Astrocyte (in vitro differentiated cells and primary cell): ENCODE measurements around the gene TMA7B. TPM values are rescaled to one million over a fixed set of nuclear protein-coding genes. Genes with fewer than 3 reads are reported as not detected.

Experiments used
- DNase-seq: peaks from one replicate; pipeline ENCODE4 v3.0.0-alpha.2; 2010; ENCODE audit warnings: low read depth
- FAIRE-seq: peaks from 2 replicates; lab custom pipeline; 2011; peaks lifted over from hg19 to GRCh38; lab: Jason Lieb, UNC
- H2AFZ ChIP-seq: 2 replicates; pipeline ENCODE4 v1.6.0; 2012; ENCODE audit warnings: low read depth, low read length, inconsistent platforms
- H3K27ac ChIP-seq: 2 replicates; pipeline ENCODE4 v1.5.1; 2011; ENCODE audit warnings: low read depth, low read length, inconsistent platforms
- H3K27me3 ChIP-seq: 2 replicates; pipeline ENCODE4 v1.6.0; 2011; ENCODE audit warnings: low read length, inconsistent platforms; ENCODE audit not compliant: insufficient read depth
- H3K36me3 ChIP-seq: 2 replicates; pipeline ENCODE4 v1.5.1; 2011; ENCODE audit warnings: low read length, inconsistent platforms; ENCODE audit not compliant: insufficient read depth
- H3K4me1 ChIP-seq: 2 replicates; pipeline ENCODE4 v1.5.1; 2011; ENCODE audit warnings: low read length, inconsistent platforms; ENCODE audit not compliant: insufficient read depth
- H3K4me2 ChIP-seq: 2 replicates; pipeline ENCODE4 v1.6.0; 2012; ENCODE audit warnings: low read length, inconsistent platforms
- H3K4me3 ChIP-seq: 2 replicates; pipeline ENCODE4 v1.5.1; 2011; ENCODE audit warnings: low read depth, mild to moderate bottlenecking, low read length, inconsistent platforms; ENCODE audit not compliant: insufficient read depth
- H3K79me2 ChIP-seq: 2 replicates; pipeline ENCODE4 v1.6.0; 2012; ENCODE audit warnings: mild to moderate bottlenecking, low read length, inconsistent platforms; ENCODE audit not compliant: insufficient read depth
- H3K9ac ChIP-seq: 2 replicates; pipeline ENCODE4 v1.6.0; 2012; ENCODE audit warnings: mild to moderate bottlenecking, low read length, inconsistent platforms
- H3K9me3 ChIP-seq: 2 replicates; pipeline ENCODE4 v1.5.1; 2012; ENCODE audit warnings: low read depth, mild to moderate bottlenecking, low read length, inconsistent platforms; ENCODE audit not compliant: insufficient read depth
- H4K20me1 ChIP-seq: 2 replicates; pipeline ENCODE4 v1.6.0; 2012; ENCODE audit warnings: low read length, inconsistent platforms; ENCODE audit not compliant: insufficient read depth
- H3K27ac Mint-ChIP-seq: one replicate; pipeline ENCODE4 v1.8.0; 2021; ENCODE audit warnings: mild to moderate bottlenecking, mixed read lengths; ENCODE audit not compliant: unreplicated experiment
- H3K27me3 Mint-ChIP-seq: one replicate; pipeline ENCODE4 v1.8.0; 2021; ENCODE audit warnings: low read depth, mixed read lengths; ENCODE audit not compliant: unreplicated experiment
- H3K36me3 Mint-ChIP-seq: one replicate; pipeline ENCODE4 v1.8.0; 2021; ENCODE audit warnings: low read depth, mixed read lengths; ENCODE audit not compliant: unreplicated experiment
- H3K4me1 Mint-ChIP-seq: one replicate; pipeline ENCODE4 v1.8.0; 2021; ENCODE audit warnings: low read depth, mixed read lengths; ENCODE audit not compliant: unreplicated experiment
- H3K4me3 Mint-ChIP-seq: one replicate; pipeline ENCODE4 v1.8.0; 2021; ENCODE audit warnings: mild to moderate bottlenecking, moderate library complexity, mixed read lengths; ENCODE audit not compliant: unreplicated experiment
- H3K9me3 Mint-ChIP-seq: one replicate; pipeline ENCODE4 v1.8.0; 2021; ENCODE audit warnings: mild to moderate bottlenecking, mixed read lengths; ENCODE audit not compliant: unreplicated experiment
- CTCF ChIP-seq: IDR thresholded peaks from 2 replicates; pipeline ENCODE4 v1.5.1; 2011; ENCODE audit warnings: low read depth, mild to moderate bottlenecking, inconsistent platforms, low read length, moderate library complexity; ENCODE audit not compliant: insufficient read depth
- EZH2 ChIP-seq: IDR thresholded peaks from 2 replicates; pipeline ENCODE4 v1.6.1; 2012; ENCODE audit warnings: mild to moderate bottlenecking, low read length, inconsistent platforms; ENCODE audit not compliant: insufficient read depth
- total RNA-seq: library from RNA; stranded (reverse); gene quantifications from 2 replicates; pipeline ENCODE4 v1.2.1, GENCODE V29; 2021

TMA7B gene
- total RNA-seq, 1 donor from 2014 or later, result not detected

DNA sequence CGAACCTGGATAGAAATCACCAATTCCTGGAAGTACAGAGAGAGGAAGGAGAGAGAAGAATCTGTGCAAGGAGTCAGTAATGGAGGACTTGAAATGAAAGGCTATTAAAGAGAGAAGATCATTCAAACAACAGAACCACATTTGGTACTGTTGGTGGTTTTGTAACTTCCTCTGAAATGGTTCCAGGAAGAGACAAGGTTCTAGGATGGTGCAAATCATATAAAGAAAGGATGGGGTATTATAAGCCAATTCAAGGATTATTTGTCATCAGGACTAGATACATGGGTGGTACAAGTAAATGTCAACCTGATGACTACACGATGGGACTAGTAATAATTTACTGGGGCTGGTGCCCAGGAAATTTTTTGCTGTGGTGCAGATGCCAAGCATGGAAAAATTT lies 28.9 kb upstream of the TMA7B start:
- H3K9me3 ChIP-seq, result no peaks in the 10 kb centered on the region
- H3K27ac ChIP-seq, result no peak overlapping the region
- no peaks in the 10 kb centered on the region for H3K9me3 Mint-ChIP-seq
- FAIRE-seq (no peak), DNase-seq (no peak)
- H3K4me1 Mint-ChIP-seq, result no peaks in the 10 kb centered on the region
- H3K9ac ChIP-seq, result no peak overlapping the region
- no peaks in the 10 kb centered on the region for H3K36me3 ChIP-seq
- H3K4me3 Mint-ChIP-seq, result no peak overlapping the region
- no peaks in the 10 kb centered on the region for H3K4me1 ChIP-seq
- no peaks in the 10 kb centered on the region for H4K20me1 ChIP-seq
- H3K4me3 ChIP-seq, result no peak overlapping the region
- no peak overlapping the region for H3K4me2 ChIP-seq
- no peak overlapping the region for H2AFZ ChIP-seq
- H3K27ac Mint-ChIP-seq, result no peak overlapping the region
- peaks cover 18% of the 10 kb centered on the region for H3K27me3 Mint-ChIP-seq
- H3K79me2 ChIP-seq, result no peaks in the 10 kb centered on the region
- H3K36me3 Mint-ChIP-seq, result no peaks in the 10 kb centered on the region
- peaks cover 58% of the 10 kb centered on the region for H3K27me3 ChIP-seq
- no peak for TF ChIP-seq EZH2
- no peak for TF ChIP-seq CTCF

DNA sequence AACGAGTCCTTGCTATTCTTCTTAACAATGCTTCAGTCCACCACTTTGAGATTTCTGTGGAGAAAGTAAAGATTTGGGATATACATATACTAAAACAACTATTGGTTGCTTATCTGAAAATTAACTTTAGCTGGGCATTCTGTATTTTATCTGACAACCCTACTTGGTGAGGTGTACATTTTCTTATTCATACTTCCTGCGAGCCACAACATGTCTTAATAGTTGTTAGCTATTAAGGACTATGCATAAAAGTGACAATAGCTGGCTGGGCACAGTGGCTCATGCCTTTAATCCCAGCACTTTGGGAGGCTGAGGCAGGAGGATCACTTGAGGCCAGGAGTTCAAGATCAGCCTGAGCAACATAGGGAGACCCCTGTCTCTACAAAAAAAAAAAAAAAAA lies 28.0 kb upstream of the TMA7B start:
- FAIRE-seq, result no peak
- H3K4me3 Mint-ChIP-seq, result no peak overlapping the region
- H3K27me3 Mint-ChIP-seq, result peaks cover 23% of the 10 kb centered on the region

More for the DNA sequence above, 28.0 kb upstream of the TMA7B start:
- Histone ChIP-seq H3K36me3 (no peaks in the 10 kb centered on the region), H3K4me3 (no peak overlapping the region), H3K4me1 (no peaks in the 10 kb centered on the region), H3K4me2 (no peak overlapping the region), H3K27ac (no peak overlapping the region), H3K79me2 (no peaks in the 10 kb centered on the region), H3K9me3 (no peaks in the 10 kb centered on the region), H3K9ac (no peak overlapping the region), H3K27me3 (peaks cover 59% of the 10 kb centered on the region), H2AFZ (no peak overlapping the region), H4K20me1 (no peaks in the 10 kb centered on the region)
- TF ChIP-seq EZH2 (no peak), CTCF (no peak)
- Mint-ChIP-seq H3K9me3 (no peaks in the 10 kb centered on the region), H3K27ac (no peak overlapping the region), H3K4me1 (no peaks in the 10 kb centered on the region), H3K36me3 (no peaks in the 10 kb centered on the region)
- no peak for DNase-seq
